ENCODE data around the gene RETREG1.

Gene RETREG1

DNA sequence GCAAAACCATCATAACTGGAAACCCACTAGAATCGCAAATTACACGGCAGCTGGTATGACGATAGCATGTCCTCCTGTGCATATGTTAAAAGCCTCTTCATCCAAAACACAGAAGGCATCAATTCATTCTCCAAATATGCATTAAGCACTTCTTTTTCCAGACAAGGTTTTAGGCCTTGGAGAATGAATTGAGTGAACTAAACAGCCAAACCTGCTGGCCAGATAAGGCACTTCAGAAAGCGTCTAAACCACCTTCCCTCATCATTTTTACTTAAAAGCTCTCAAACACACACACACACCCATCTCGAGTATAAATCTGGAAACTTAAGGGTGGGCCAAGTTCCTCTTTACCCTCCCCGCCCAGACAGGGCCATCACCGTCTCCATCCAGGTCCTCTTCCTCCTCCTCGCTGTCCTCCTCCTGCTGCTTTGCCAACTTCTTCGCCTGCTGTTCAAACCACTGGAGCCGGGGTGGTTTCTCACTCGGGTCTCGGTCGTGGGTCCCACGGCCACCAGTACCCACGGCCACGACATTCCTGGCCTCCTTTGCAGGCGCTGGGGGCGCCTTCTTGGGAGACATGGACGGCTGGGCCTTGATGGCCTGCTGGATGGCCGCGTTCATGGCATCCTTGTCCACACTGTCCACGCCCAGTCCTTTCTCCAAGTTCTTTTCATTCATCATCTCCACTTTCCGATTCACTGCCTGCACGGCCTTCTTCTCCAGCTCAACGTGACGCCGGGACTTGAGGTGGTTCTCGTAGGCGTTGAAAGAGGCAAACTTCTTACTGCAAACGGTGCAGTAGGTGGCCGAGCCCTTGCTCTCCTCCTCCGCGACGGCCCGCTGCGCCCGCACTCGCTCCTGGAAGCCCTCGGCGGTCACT, 151.9 kb downstream of the RETREG1 start:
- Histone ChIP-seq H3K27ac (ENCODE audit: low read depth, low read length, severe bottlenecking) (no peak overlapping the region), H3K4me3 (ENCODE audit: extremely low read depth, insufficient read depth, low read length, poor library complexity, severe bottlenecking) (peak overlapping the region; percentile 82), H3K36me3 (ENCODE audit: control insufficient read depth, insufficient read depth, low read length) (peaks cover 43% of the 10 kb centered on the region), H3K4me1 (ENCODE audit: control insufficient read depth, insufficient read depth, low read length, poor library complexity, severe bottlenecking) (peaks cover 20% of the 10 kb centered on the region), H3K9me3 (ENCODE audit: control insufficient read depth, low read length) (no peaks in the 10 kb centered on the region)
- WGBS, 2 experiments (ENCODE audit: insufficient coverage in 2 of 2): 8 to 9% methylated on average over 37 to 40 of the region's 40 CpGs

DNA sequence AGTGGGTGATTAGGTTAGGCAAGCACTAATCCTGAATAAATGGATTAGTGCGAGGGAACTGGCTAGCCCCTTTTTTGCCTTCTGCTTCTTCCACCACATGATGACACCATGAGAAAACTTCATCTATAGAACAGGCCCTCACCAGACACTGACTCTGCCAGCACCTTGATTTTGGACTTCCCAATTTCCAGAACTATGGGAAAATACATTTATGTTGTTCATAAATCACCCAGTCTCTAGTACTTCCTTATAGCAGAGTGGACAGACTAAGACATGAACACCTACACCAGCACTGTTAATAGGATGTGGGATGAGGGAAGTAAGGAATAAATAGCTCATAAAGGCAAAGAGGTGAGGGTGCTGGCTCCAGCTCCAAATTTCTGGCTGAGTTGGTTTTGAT, 152.6 kb downstream of the RETREG1 start:
- Histone ChIP-seq H3K4me3 (ENCODE audit: extremely low read depth, insufficient read depth, low read length, poor library complexity, severe bottlenecking) (peak overlapping the region; percentile 82), H3K4me1 (ENCODE audit: control insufficient read depth, insufficient read depth, low read length, poor library complexity, severe bottlenecking) (peaks cover 20% of the 10 kb centered on the region), H3K36me3 (ENCODE audit: control insufficient read depth, insufficient read depth, low read length) (peaks cover 48% of the 10 kb centered on the region), H3K9me3 (ENCODE audit: control insufficient read depth, low read length) (no peaks in the 10 kb centered on the region), H3K27ac (ENCODE audit: low read depth, low read length, severe bottlenecking) (no peak overlapping the region)
- WGBS, 2 experiments (ENCODE audit: insufficient coverage in 2 of 2): no CpG with 5 or more reads among the region's 1 CpG

DNA sequence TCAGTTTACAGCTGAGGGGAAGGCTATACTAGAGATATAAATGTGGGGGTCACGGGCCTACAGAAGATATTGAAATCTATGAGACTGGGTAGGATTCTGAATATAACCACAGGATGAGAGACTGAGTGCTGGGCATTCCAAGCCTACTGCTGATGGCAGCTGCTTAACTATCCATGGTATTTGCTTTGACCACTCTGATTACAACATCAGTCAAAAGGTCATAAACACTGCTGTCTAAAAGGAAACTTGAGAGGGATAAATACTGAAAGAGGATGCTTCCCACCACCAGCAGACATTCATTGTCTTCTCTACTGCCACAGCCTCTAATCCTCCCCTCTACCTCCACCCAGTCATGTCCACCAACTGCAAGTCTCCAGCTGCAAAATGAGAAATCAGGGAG, 155.0 kb downstream of the RETREG1 start:
- 100% methylated on average over 1 of the region's 1 CpG for WGBS, 2 experiments (ENCODE audit: insufficient coverage in 2 of 2)
- no peak overlapping the region for H3K4me3 ChIP-seq (ENCODE audit: extremely low read depth, insufficient read depth, low read length, poor library complexity, severe bottlenecking)

GRCh38 chr5:16461026-16461425, 155.8 kb downstream of the RETREG1 start:
- no peak overlapping the region for H3K4me3 ChIP-seq (ENCODE audit: extremely low read depth, insufficient read depth, low read length, poor library complexity, severe bottlenecking)
- peaks cover 4% of the 10 kb centered on the region for H3K4me1 ChIP-seq (ENCODE audit: control insufficient read depth, insufficient read depth, low read length, poor library complexity, severe bottlenecking)
- no CpG with 5 or more reads among the region's 1 CpG for WGBS, 2 experiments (ENCODE audit: insufficient coverage in 2 of 2)
- peaks cover 78% of the 10 kb centered on the region for H3K36me3 ChIP-seq (ENCODE audit: control insufficient read depth, insufficient read depth, low read length)
- no peaks in the 10 kb centered on the region for H3K9me3 ChIP-seq (ENCODE audit: control insufficient read depth, low read length)
- H3K27ac ChIP-seq (ENCODE audit: low read depth, low read length, severe bottlenecking): no peak overlapping the region

More for the DNA sequence above, 155.0 kb downstream of the RETREG1 start:
- H3K9me3 ChIP-seq (ENCODE audit: control insufficient read depth, low read length): no peaks in the 10 kb centered on the region
- peaks cover 72% of the 10 kb centered on the region for H3K36me3 ChIP-seq (ENCODE audit: control insufficient read depth, insufficient read depth, low read length)
- H3K4me1 ChIP-seq (ENCODE audit: control insufficient read depth, insufficient read depth, low read length, poor library complexity, severe bottlenecking): peaks cover 8% of the 10 kb centered on the region
- no peak overlapping the region for H3K27ac ChIP-seq (ENCODE audit: low read depth, low read length, severe bottlenecking)

DNA sequence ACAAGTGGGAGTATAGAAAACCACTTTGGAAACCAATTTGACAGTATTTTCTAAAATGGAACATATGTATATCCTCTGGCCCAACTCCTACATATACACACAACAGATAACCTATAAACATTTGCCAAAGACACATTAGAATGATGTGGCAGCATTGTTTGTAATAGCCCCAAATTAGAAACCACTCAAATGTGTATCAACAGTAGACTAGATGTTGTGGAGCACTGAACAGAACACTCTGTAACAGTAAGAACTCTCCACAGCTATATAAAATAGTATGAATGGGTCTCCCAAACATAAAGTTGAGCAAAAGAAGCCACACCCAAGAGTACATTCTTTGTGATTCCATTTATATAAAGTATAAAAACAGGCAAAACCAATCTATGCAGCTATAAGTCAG, 157.3 kb downstream of the RETREG1 start:
- H3K4me3 ChIP-seq (ENCODE audit: extremely low read depth, insufficient read depth, low read length, poor library complexity, severe bottlenecking): no peak overlapping the region
- H3K9me3 ChIP-seq (ENCODE audit: control insufficient read depth, low read length): no peaks in the 10 kb centered on the region
- no peak overlapping the region for H3K27ac ChIP-seq (ENCODE audit: low read depth, low read length, severe bottlenecking)
- H3K4me1 ChIP-seq (ENCODE audit: control insufficient read depth, insufficient read depth, low read length, poor library complexity, severe bottlenecking): peaks cover 12% of the 10 kb centered on the region
- H3K36me3 ChIP-seq (ENCODE audit: control insufficient read depth, insufficient read depth, low read length): peaks cover 93% of the 10 kb centered on the region

- H3K36me3 ChIP-seq (ENCODE audit: control insufficient read depth, insufficient read depth, low read length): peaks cover 83% of the 10 kb centered on the region
- WGBS, 2 experiments (ENCODE audit: insufficient coverage in 2 of 2): 88 to 90% methylated on average over 1 of the region's 1 CpG
- H3K9me3 ChIP-seq (ENCODE audit: control insufficient read depth, low read length): no peaks in the 10 kb centered on the region
- H3K27ac ChIP-seq (ENCODE audit: low read depth, low read length, severe bottlenecking): no peak overlapping the region
- no peak overlapping the region for H3K4me3 ChIP-seq (ENCODE audit: extremely low read depth, insufficient read depth, low read length, poor library complexity, severe bottlenecking)
- peaks cover 8% of the 10 kb centered on the region for H3K4me1 ChIP-seq (ENCODE audit: control insufficient read depth, insufficient read depth, low read length, poor library complexity, severe bottlenecking)
These were observed 158.9 kb downstream of the RETREG1 start for GRCh38 chr5:16457853-16458252.

GRCh38 chr5:16457451-16457850, 159.3 kb downstream of the RETREG1 start:
- Histone ChIP-seq H3K9me3 (ENCODE audit: control insufficient read depth, low read length) (no peaks in the 10 kb centered on the region), H3K36me3 (ENCODE audit: control insufficient read depth, insufficient read depth, low read length) (peaks cover 83% of the 10 kb centered on the region), H3K27ac (ENCODE audit: low read depth, low read length, severe bottlenecking) (no peak overlapping the region), H3K4me3 (ENCODE audit: extremely low read depth, insufficient read depth, low read length, poor library complexity, severe bottlenecking) (no peak overlapping the region), H3K4me1 (ENCODE audit: control insufficient read depth, insufficient read depth, low read length, poor library complexity, severe bottlenecking) (peaks cover 8% of the 10 kb centered on the region)
- WGBS, 2 experiments (ENCODE audit: insufficient coverage in 2 of 2): 97 to 100% methylated on average over 1 to 2 of the region's 3 CpGs

- no peak overlapping the region for H3K27ac ChIP-seq (ENCODE audit: low read depth, low read length, severe bottlenecking)
- no peak overlapping the region for H3K4me3 ChIP-seq (ENCODE audit: extremely low read depth, insufficient read depth, low read length, poor library complexity, severe bottlenecking)
- H3K4me1 ChIP-seq (ENCODE audit: control insufficient read depth, insufficient read depth, low read length, poor library complexity, severe bottlenecking): peaks cover 8% of the 10 kb centered on the region
- H3K9me3 ChIP-seq (ENCODE audit: control insufficient read depth, low read length): no peaks in the 10 kb centered on the region
- WGBS, 2 experiments (ENCODE audit: insufficient coverage in 2 of 2): 55 to 68% methylated on average over 3 of the region's 4 CpGs
- peaks cover 83% of the 10 kb centered on the region for H3K36me3 ChIP-seq (ENCODE audit: control insufficient read depth, insufficient read depth, low read length)
These were observed 160.5 kb downstream of the RETREG1 start for GRCh38 chr5:16456103-16456832.

DNA sequence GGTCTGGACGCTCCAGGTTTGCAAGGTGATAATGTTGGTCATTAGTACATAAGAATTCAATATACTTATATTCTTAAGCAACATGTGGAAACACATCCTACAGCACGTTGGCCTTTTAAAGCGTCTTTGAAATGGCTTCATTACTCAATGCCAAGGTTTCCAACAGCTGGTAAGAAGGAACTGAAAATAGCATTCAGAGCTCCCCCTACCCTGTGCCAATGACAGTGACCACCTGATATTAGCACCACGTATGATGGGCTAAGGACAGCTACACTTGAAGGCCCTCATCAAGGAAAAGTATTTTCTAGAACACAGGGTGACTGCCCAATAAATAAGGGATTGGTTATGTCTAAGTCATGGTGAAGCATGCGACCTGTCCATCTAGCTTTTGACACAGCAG, 161.1 kb downstream of the RETREG1 start:
- no peak overlapping the region for H3K27ac ChIP-seq (ENCODE audit: low read depth, low read length, severe bottlenecking)
- 84 to 90% methylated on average over 3 of the region's 5 CpGs for WGBS, 2 experiments (ENCODE audit: insufficient coverage in 2 of 2)
- peaks cover 8% of the 10 kb centered on the region for H3K4me1 ChIP-seq (ENCODE audit: control insufficient read depth, insufficient read depth, low read length, poor library complexity, severe bottlenecking)
- H3K4me3 ChIP-seq (ENCODE audit: extremely low read depth, insufficient read depth, low read length, poor library complexity, severe bottlenecking): no peak overlapping the region
- H3K36me3 ChIP-seq (ENCODE audit: control insufficient read depth, insufficient read depth, low read length): peaks cover 83% of the 10 kb centered on the region
- no peaks in the 10 kb centered on the region for H3K9me3 ChIP-seq (ENCODE audit: control insufficient read depth, low read length)

DNA sequence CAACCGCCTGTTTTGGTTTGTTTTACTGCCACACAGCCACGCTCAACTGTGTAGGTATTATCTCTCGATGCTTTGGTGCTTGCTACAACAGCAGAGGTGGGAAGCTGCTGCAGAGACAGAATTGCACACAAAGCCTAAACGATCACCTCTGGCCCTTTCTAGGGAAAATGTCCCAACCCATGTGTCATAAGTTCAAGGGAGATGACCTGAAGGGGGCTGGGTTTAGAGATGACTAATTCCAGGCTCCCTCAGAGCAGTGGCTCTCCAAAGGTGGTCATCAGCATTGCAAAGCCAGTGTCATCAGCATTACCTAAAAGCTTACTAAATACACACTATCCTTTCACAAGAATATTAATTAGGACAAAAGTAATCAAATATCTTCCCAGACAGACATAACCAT, 162.1 kb downstream of the RETREG1 start:
- Histone ChIP-seq H3K36me3 (ENCODE audit: control insufficient read depth, insufficient read depth, low read length) (peaks cover 84% of the 10 kb centered on the region), H3K27ac (ENCODE audit: low read depth, low read length, severe bottlenecking) (no peak overlapping the region), H3K9me3 (ENCODE audit: control insufficient read depth, low read length) (no peaks in the 10 kb centered on the region), H3K4me1 (ENCODE audit: control insufficient read depth, insufficient read depth, low read length, poor library complexity, severe bottlenecking) (peaks cover 8% of the 10 kb centered on the region), H3K4me3 (ENCODE audit: extremely low read depth, insufficient read depth, low read length, poor library complexity, severe bottlenecking) (no peak overlapping the region)
- WGBS, 2 experiments (ENCODE audit: insufficient coverage in 2 of 2): 97 to 100% methylated on average over 3 to 4 of the region's 4 CpGs

- H3K36me3 ChIP-seq (ENCODE audit: control insufficient read depth, insufficient read depth, low read length): peaks cover 85% of the 10 kb centered on the region
- peaks cover 8% of the 10 kb centered on the region for H3K4me1 ChIP-seq (ENCODE audit: control insufficient read depth, insufficient read depth, low read length, poor library complexity, severe bottlenecking)
- no peaks in the 10 kb centered on the region for H3K9me3 ChIP-seq (ENCODE audit: control insufficient read depth, low read length)
- no peak overlapping the region for H3K4me3 ChIP-seq (ENCODE audit: extremely low read depth, insufficient read depth, low read length, poor library complexity, severe bottlenecking)
- H3K27ac ChIP-seq (ENCODE audit: low read depth, low read length, severe bottlenecking): no peak overlapping the region
These were observed 163.2 kb downstream of the RETREG1 start for GRCh38 chr5:16453609-16454008.

Data from mesodermal cell (in vitro differentiated cells).